BJ (cell line): Measurements from ENCODE around the gene ANKRD29. TPM values are rescaled to one million over a fixed set of nuclear protein-coding genes. Genes with fewer than 3 reads are reported as not detected.
A peak's percentile ranks its signal among the peaks of the same experiment; 100 is the strongest.

Experiments
- CTCF ChIA-PET: fragments of 350-600 bp; formaldehyde crosslinking; extraction: SDS; loops from one replicate; lab custom pipeline; 2021; ENCODE audit warnings: antibody characterized with exemption, inconsistent platforms; lab: Yijun Ruan, JAX
- POLR2A ChIA-PET: fragments of 300-600 bp; sonication (Branson Sonifier 250); formaldehyde crosslinking; extraction: SDS; loops from one replicate; lab custom pipeline; 2021; ENCODE audit warnings: antibody characterized with exemption; lab: Charles Lee
- DNase-seq: peaks from one replicate; pipeline ENCODE4 v3.0.0-alpha.2; 2011; ENCODE audit warnings: low read depth
- H3K27me3 ChIP-seq: 2 replicates; pipeline ENCODE4 v1.6.0; 2011; ENCODE audit warnings: low read length; ENCODE audit not compliant: control insufficient read depth, insufficient read depth
- H3K36me3 ChIP-seq: 2 replicates; pipeline ENCODE4 v1.5.1; 2011; ENCODE audit warnings: low read length; ENCODE audit not compliant: control insufficient read depth, insufficient read depth
- H3K4me3 ChIP-seq: 2 replicates; pipeline ENCODE4 v1.5.1; 2011; ENCODE audit warnings: low read depth, mild to moderate bottlenecking, control low read depth, low read length
- polyA minus RNA-seq: library from RNA; depleted of rRNA, polyadenylated mRNA; stranded (reverse); fragments of >200 nt; gene quantifications from 2 replicates; pipeline ENCODE4 v1.2.3, GENCODE V29; 2011; rRNA and poly(A)+ RNA removed
- polyA plus RNA-seq: library from polyadenylated mRNA; depleted of rRNA; stranded (reverse); fragments of >200 nt; gene quantifications from 2 replicates; pipeline ENCODE4 v1.2.3, GENCODE V29; 2011; rRNA removed
- TF ChIP-seq, protein P1 (sequence below): IDR thresholded peaks from 2 replicates; pipeline ENCODE4 v1.5.1; 2011; ENCODE audit warnings: low read depth, mild to moderate bottlenecking, control low read depth, inconsistent platforms, low read length, moderate library complexity; ENCODE audit not compliant: insufficient read depth

Gene ANKRD29, protein sequence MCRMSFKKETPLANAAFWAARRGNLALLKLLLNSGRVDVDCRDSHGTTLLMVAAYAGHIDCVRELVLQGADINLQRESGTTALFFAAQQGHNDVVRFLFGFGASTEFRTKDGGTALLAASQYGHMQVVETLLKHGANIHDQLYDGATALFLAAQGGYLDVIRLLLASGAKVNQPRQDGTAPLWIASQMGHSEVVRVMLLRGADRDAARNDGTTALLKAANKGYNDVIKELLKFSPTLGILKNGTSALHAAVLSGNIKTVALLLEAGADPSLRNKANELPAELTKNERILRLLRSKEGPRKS
- polyA plus RNA-seq (4.3 and 4.7 TPM in 2 replicates), polyA minus RNA-seq (1.6 and 3.2 TPM in 2 replicates)

DNA sequence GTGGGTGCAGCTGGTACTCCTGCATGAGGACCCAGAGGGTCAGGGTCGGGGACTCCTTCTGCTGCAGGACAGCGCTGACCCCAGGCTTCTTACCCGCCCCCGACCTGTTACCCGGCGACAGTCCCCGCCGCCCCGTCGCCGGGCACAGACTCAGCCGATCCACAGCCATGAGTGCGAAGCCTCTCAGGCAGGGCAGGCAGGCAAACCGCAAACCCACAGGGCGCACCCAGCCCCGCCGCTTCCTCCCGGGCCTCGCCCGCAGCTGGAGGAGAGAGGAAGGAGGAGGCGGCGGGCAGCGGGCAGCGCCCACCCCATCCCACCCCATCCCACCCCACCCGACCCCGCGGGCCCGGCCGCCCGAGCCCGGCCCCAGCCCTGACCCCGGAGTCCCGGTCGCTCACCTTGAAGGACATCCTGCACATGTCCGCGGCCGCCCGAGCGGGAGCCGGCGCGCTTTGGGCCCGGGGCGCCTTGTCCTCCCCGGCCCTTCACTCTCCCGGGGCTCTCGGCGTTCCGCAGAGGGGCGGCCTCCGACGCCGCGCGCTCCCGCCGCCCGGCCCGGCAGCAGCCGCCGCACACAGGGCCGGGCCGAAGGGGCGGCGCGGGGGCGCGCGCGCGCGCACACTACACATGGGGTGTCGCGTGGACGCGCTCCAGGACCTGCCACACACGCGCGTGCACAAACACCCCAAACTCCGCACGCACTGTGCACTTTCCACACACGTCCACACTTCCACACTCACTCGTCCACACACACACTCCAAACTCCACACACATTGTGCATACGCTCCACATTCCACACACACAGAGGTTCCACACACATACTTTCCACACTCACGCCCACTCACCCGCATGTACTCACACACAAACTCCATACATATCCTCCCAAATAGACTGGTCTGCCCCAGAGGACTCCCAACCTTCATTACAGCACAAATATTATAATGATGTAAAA lies at the start of gene ANKRD29:
Gene ANKRD29 (minus strand): TSS at position 603 of the 955 bp plus-strand sequence. CDS start 181 bp downstream, at position 422.
- POLR2A ChIA-PET, result no interaction called here
- no peak for DNase-seq
- Histone ChIP-seq H3K27me3 (peaks cover 11% of the 10 kb centered on the region), H3K36me3 (no peaks in the 10 kb centered on the region), H3K4me3 (peak within 1 kb of the TSS; percentile 51)
- TF ChIP-seq, protein P1, sequence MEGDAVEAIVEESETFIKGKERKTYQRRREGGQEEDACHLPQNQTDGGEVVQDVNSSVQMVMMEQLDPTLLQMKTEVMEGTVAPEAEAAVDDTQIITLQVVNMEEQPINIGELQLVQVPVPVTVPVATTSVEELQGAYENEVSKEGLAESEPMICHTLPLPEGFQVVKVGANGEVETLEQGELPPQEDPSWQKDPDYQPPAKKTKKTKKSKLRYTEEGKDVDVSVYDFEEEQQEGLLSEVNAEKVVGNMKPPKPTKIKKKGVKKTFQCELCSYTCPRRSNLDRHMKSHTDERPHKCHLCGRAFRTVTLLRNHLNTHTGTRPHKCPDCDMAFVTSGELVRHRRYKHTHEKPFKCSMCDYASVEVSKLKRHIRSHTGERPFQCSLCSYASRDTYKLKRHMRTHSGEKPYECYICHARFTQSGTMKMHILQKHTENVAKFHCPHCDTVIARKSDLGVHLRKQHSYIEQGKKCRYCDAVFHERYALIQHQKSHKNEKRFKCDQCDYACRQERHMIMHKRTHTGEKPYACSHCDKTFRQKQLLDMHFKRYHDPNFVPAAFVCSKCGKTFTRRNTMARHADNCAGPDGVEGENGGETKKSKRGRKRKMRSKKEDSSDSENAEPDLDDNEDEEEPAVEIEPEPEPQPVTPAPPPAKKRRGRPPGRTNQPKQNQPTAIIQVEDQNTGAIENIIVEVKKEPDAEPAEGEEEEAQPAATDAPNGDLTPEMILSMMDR, result no peak
- CTCF ChIA-PET, result interaction anchor here (0.6 to 1.5 kb wide), 5 partner anchors 9 to 46 kb away, joined by 3 to 5 read pairs (median 3); no protein-coding TSS in a partner anchor

DNA sequence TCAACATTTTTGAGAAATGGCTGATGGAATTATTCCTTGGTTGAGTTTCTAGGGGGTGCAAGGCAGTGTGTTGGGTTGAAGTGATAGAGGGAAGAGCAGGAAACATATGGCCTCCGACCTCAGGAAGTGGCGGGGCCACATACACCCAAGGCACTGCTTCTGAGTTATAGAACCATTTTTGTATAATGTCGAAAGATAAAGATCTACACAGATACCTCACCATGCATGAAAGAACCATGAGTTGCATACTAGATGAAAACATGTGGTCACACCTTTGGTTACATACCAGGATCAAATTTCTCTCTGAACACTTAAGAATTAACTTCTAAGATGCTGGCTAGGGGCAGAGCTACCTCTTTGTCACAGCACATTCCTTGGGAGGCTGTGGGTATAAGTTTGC lies 49.7 kb upstream of the ANKRD29 start:
- no peaks in the 10 kb centered on the region for H3K36me3 ChIP-seq
- H3K4me3 ChIP-seq, result no peak overlapping the region
- CTCF ChIA-PET, result no interaction called here
- no peaks in the 10 kb centered on the region for H3K27me3 ChIP-seq
- POLR2A ChIA-PET, result no interaction called here
- TF ChIP-seq, protein P1, result no peak
- DNase-seq, result no peak

DNA sequence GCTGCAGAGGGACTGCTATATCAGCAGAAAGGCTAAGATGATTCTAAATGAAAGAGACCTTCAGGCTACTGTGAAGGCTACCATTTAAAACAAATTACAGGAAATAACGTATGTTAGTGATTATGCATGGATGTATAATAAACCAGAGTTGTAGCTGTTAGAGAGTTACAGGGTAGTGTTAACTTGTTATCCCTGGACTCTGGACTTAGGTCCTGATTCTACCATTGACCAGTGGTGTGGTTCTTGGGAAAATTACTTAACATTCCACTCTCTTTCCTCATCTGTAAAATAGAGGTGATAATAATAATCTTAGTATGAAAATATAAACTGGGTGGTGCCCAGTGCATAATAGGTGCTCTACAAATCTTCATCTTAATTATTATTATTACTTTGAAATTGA lies 48.7 kb upstream of the ANKRD29 start:
- no peak for DNase-seq
- H3K4me3 ChIP-seq, result no peak overlapping the region
- ChIA-PET POLR2A (no interaction called here), CTCF (interaction anchor here (1.7 kb wide), 1 partner anchor 9 kb away, joined by 4 read pairs; no protein-coding TSS in a partner anchor)
- H3K27me3 ChIP-seq, result no peaks in the 10 kb centered on the region
- TF ChIP-seq, protein P1, result no peak
- no peaks in the 10 kb centered on the region for H3K36me3 ChIP-seq

DNA sequence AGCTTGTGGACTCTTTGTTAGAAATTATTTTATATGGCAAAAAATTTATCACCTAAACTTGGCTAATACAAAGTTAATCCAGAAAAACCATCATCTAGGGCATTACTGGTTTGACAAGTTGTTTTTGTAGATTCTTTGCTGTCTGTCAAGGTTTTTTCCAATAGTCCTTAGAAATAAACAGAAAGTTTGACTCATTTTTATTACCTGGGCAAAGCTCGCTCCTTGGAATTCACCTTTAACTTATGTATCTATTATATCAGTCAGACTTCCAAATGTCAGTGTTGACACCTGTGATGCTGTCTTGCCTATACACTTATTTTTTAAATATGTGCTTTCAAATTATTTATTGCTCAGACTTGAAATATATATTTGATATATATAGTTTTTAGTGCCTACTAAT lies 48.2 kb upstream of the ANKRD29 start:
- TF ChIP-seq, protein P1, result no peak
- Histone ChIP-seq H3K27me3 (no peaks in the 10 kb centered on the region), H3K4me3 (no peak overlapping the region), H3K36me3 (no peaks in the 10 kb centered on the region)
- ChIA-PET CTCF (interaction anchor here (1.7 kb wide), 1 partner anchor 9 kb away, joined by 4 read pairs; no protein-coding TSS in a partner anchor), POLR2A (no interaction called here)
- DNase-seq, result no peak
